HTERT RPE-1 (cell line): Measurements from ENCODE around the gene FOXR1.

Experiments used
- in situ Hi-C: fragments of 300-500 bp; cut with MboI; formaldehyde crosslinking; loops from 4 replicates; pipeline ENCODE4 v1.14.3; 2020; ENCODE audit warnings: low sequenced_read_pairs

Gene FOXR1

GRCh38 chr11:118971646-118972045 is at the start of gene FOXR1:
FOXR1 (plus strand) TSS chr11:118971761; CDS start chr11:118971932, 171 bp downstream.
- in situ Hi-C loops, result loop anchor here (25.0 kb wide), 1 partner anchor 284 kb away; the partner anchor contains the start of gene TREH

- in situ Hi-C loops, result no loop called here
Measured at GRCh38 chr11:118921929-118922744, 49.4 kb upstream of the FOXR1 start.

GRCh38 chr11:118922745-118923627 is 48.6 kb upstream of the FOXR1 start:
- in situ Hi-C loops, result no loop called here

GRCh38 chr11:118923721-118924587 is 47.6 kb upstream of the FOXR1 start:
- in situ Hi-C loops, result no loop called here

- in situ Hi-C loops, result no loop called here
Measured at GRCh38 chr11:118924591-118925585, 46.7 kb upstream of the FOXR1 start.

- in situ Hi-C loops, result no loop called here
Measured at GRCh38 chr11:118927554-118928100, 43.9 kb upstream of the FOXR1 start.

GRCh38 chr11:118928101-118928869 is 43.3 kb upstream of the FOXR1 start:
- in situ Hi-C loops, result no loop called here

- in situ Hi-C loops, result no loop called here
Measured at GRCh38 chr11:118928870-118929500, 42.6 kb upstream of the FOXR1 start.

- in situ Hi-C loops, result no loop called here
Measured at GRCh38 chr11:118929501-118930093, 42.0 kb upstream of the FOXR1 start.

GRCh38 chr11:118930094-118930712 is 41.4 kb upstream of the FOXR1 start:
- in situ Hi-C loops, result no loop called here

- in situ Hi-C loops, result no loop called here
Measured at GRCh38 chr11:118931571-118931970, 40.0 kb upstream of the FOXR1 start.

GRCh38 chr11:118933486-118933885 is 38.1 kb upstream of the FOXR1 start:
- in situ Hi-C loops, result no loop called here

- in situ Hi-C loops, result no loop called here
Measured at GRCh38 chr11:118935376-118935775, 36.2 kb upstream of the FOXR1 start.

- in situ Hi-C loops, result no loop called here
Measured at GRCh38 chr11:118938491-118939403, 32.8 kb upstream of the FOXR1 start.

GRCh38 chr11:118939404-118939915 is 32.1 kb upstream of the FOXR1 start:
- in situ Hi-C loops, result no loop called here
